H1 (cell line): Measurements from ENCODE around the gene GPA33. TPM values are rescaled to one million over a fixed set of nuclear protein-coding genes. Genes with fewer than 3 reads are reported as not detected.

ENCODE experiments used
- CTCF ChIA-PET: fragments of 300-600 bp; sonication (Branson Sonifier 250); formaldehyde crosslinking; loops from one replicate; lab custom pipeline; 2021; ENCODE audit not compliant: partially characterized antibody; lab: Charles Lee
- POLR2A ChIA-PET: fragments of 300-600 bp; sonication (Branson Sonifier 250); formaldehyde crosslinking; loops from one replicate; lab custom pipeline; 2021; ENCODE audit warnings: inconsistent platforms; ENCODE audit not compliant: partially characterized antibody; lab: Charles Lee
- DNase-seq, 2 experiments: peaks; one replicate each; pipeline versions ENCODE4 v3.0.0 to v3.0.0-alpha.2; 2010 to 2022; ENCODE audit warnings: low spot score in 2 of 2, low read depth in 1 of 2, mixed read lengths in 1 of 2
- FAIRE-seq: peaks from 2 replicates; lab custom pipeline; 2011; peaks lifted over from hg19 to GRCh38; lab: Jason Lieb, UNC
- H2AFZ ChIP-seq: 2 replicates; pipeline ENCODE4 v1.8.1; 2012; ENCODE audit warnings: low read length, inconsistent platforms
- H2AK5ac ChIP-seq: 2 replicates; pipeline ENCODE4 v1.6.1; 2013; ENCODE audit warnings: low read depth, low read length
- H2BK120ac ChIP-seq: replicated peaks from 2 replicates; pipeline ENCODE3; 2013; ENCODE audit warnings: low read depth, low read length, inconsistent platforms
- H2BK12ac ChIP-seq: 2 replicates; pipeline ENCODE4 v1.6.1; 2013; ENCODE audit warnings: low read depth, low read length
- H2BK15ac ChIP-seq: 2 replicates; pipeline ENCODE4 v1.6.1; 2013; ENCODE audit warnings: low read length
- H2BK20ac ChIP-seq: 2 replicates; pipeline ENCODE4 v1.6.1; 2013; ENCODE audit warnings: low read length
- H2BK5ac ChIP-seq: 2 replicates; pipeline ENCODE4 v1.6.1; 2013; ENCODE audit warnings: low read depth, low read length
- H3K14ac ChIP-seq: 2 replicates; pipeline ENCODE4 v1.6.1; 2013; ENCODE audit warnings: inconsistent platforms; ENCODE audit not compliant: insufficient read length
- H3K18ac ChIP-seq: 2 replicates; pipeline ENCODE4 v1.6.1; 2013; ENCODE audit warnings: low read length; ENCODE audit errors: extremely low read depth
- H3K23ac ChIP-seq: 2 replicates; pipeline ENCODE4 v1.6.1; 2013; ENCODE audit warnings: inconsistent platforms; ENCODE audit not compliant: insufficient read length
- H3K23me2 ChIP-seq: 2 replicates; pipeline ENCODE4 v1.6.1; 2013; ENCODE audit warnings: low read depth, low read length
- H3K27ac ChIP-seq: 2 replicates; pipeline ENCODE4 v1.6.1; 2011; ENCODE audit warnings: low read depth, low read length, inconsistent platforms
- H3K27me3 ChIP-seq, 4 experiments: replicated peaks in 1 of 4; 1 replicate in 1 of 4; 2 replicates in 3 of 4; pipeline versions ENCODE4 v1.6.1 to v1.8.1; 2011 to 2013; ENCODE audit warnings: low read length in 3 of 4, mild to moderate bottlenecking in 3 of 4, inconsistent platforms in 2 of 4, mixed read lengths in 2 of 4, moderate library complexity in 1 of 4; ENCODE audit not compliant: control insufficient read depth in 3 of 4, insufficient read depth in 3 of 4; ENCODE audit errors: extremely low read depth in 1 of 4
- H3K36me3 ChIP-seq, 4 experiments: 2 replicates each; pipeline versions ENCODE4 v1.6.1 to v1.8.1; 2011 to 2013; ENCODE audit warnings: mild to moderate bottlenecking in 4 of 4, low read length in 3 of 4, moderate library complexity in 2 of 4, control low read depth in 1 of 4, inconsistent platforms in 1 of 4; ENCODE audit not compliant: insufficient read depth in 4 of 4, control insufficient read depth in 2 of 4
- H3K4ac ChIP-seq: replicated peaks from 2 replicates; pipeline ENCODE3; 2013; ENCODE audit warnings: low read length, low read depth, mixed read lengths, inconsistent platforms; ENCODE audit not compliant: insufficient read length
- H3K4me1 ChIP-seq, 4 experiments: replicated peaks in 1 of 4; 1 replicate in 1 of 4; 2 replicates in 3 of 4; pipeline versions ENCODE4 v1.6.1 to v1.8.1; 2011 to 2013; ENCODE audit warnings: low read length in 3 of 4, inconsistent platforms in 2 of 4, mixed read lengths in 1 of 4; ENCODE audit not compliant: insufficient read depth in 4 of 4, control insufficient read depth in 3 of 4
- H3K4me2 ChIP-seq, 2 experiments: 2 replicates each; pipeline versions ENCODE4 v1.6.1 to v1.8.1; 2011 to 2013; ENCODE audit warnings: low read depth in 2 of 2, low read length in 2 of 2, control low read depth in 1 of 2, inconsistent platforms in 1 of 2, mild to moderate bottlenecking in 1 of 2; ENCODE audit not compliant: insufficient read depth in 1 of 2
- H3K4me3 ChIP-seq, 4 experiments: fragments of 200-600, 300-600 bp in 1 of 4; sonication (generic), shearing (Covaris generic), sonication (Bioruptor Twin) in 1 of 4; 2 replicates each; pipeline versions ENCODE4 v1.5.1 to v1.8.1; 2011 to 2016; ENCODE audit warnings: low read length in 4 of 4, low read depth in 3 of 4, control low read depth in 2 of 4, inconsistent platforms in 2 of 4, mild to moderate bottlenecking in 2 of 4, mixed read lengths in 1 of 4, moderate library complexity in 1 of 4; ENCODE audit not compliant: insufficient read depth in 2 of 4; ENCODE audit errors: extremely low read depth in 1 of 4
- H3K56ac ChIP-seq: replicated peaks from 2 replicates; pipeline ENCODE3; 2013; ENCODE audit warnings: low read depth, mild to moderate bottlenecking, mixed read lengths, low read length, inconsistent platforms; ENCODE audit not compliant: insufficient read length
- H3K79me1 ChIP-seq: 2 replicates; pipeline ENCODE4 v1.6.1; 2013; ENCODE audit warnings: low read depth, low read length, control low read depth
- H3K79me2 ChIP-seq, 2 experiments: 2 replicates each; pipeline versions ENCODE4 v1.6.1 to v1.8.1; 2012 to 2013; ENCODE audit warnings: low read length in 2 of 2, mild to moderate bottlenecking in 2 of 2, inconsistent platforms in 1 of 2; ENCODE audit not compliant: insufficient read depth in 2 of 2, control insufficient read depth in 1 of 2
- H3K9ac ChIP-seq, 4 experiments: replicated peaks in 1 of 4; 1 replicate in 1 of 4; 2 replicates in 3 of 4; pipeline versions ENCODE4 v1.6.1 to v1.8.1; 2011 to 2013; ENCODE audit warnings: low read depth in 3 of 4, low read length in 3 of 4, control low read depth in 2 of 4, mild to moderate bottlenecking in 2 of 4, moderate library complexity in 2 of 4, inconsistent platforms in 1 of 4; ENCODE audit errors: extremely low read depth in 1 of 4
- H3K9me3 ChIP-seq, 2 experiments: 2 replicates each; pipeline versions ENCODE4 v1.6.1 to v1.8.1; 2012 to 2013; ENCODE audit warnings: mild to moderate bottlenecking in 2 of 2, moderate library complexity in 2 of 2, control low read depth in 1 of 2, inconsistent platforms in 1 of 2, low read depth in 1 of 2, low read length in 1 of 2, mixed read lengths in 1 of 2; ENCODE audit not compliant: insufficient read depth in 2 of 2
- H4K20me1 ChIP-seq, 2 experiments: replicated peaks in 1 of 2; 2 replicates each; pipeline versions ENCODE3 to v1.8.1; 2011 to 2013; ENCODE audit warnings: inconsistent platforms in 2 of 2, low read length in 2 of 2, mild to moderate bottlenecking in 1 of 2; ENCODE audit not compliant: insufficient read depth in 2 of 2, control insufficient read depth in 1 of 2
- H4K5ac ChIP-seq: 2 replicates; pipeline ENCODE4 v1.6.1; 2013; ENCODE audit warnings: low read length, low read depth, mixed read lengths, inconsistent platforms; ENCODE audit not compliant: insufficient read length
- H4K8ac ChIP-seq: 2 replicates; pipeline ENCODE4 v1.8.0; 2013; ENCODE audit warnings: mild to moderate bottlenecking, moderate library complexity, low read length, inconsistent platforms; ENCODE audit not compliant: insufficient read depth; ENCODE audit errors: extremely low read depth
- H4K91ac ChIP-seq: replicated peaks from 2 replicates; pipeline ENCODE3; 2013; ENCODE audit warnings: low read length, mixed read lengths, inconsistent platforms; ENCODE audit not compliant: insufficient read length
- BACH1 ChIP-seq: IDR thresholded peaks from 2 replicates; pipeline ENCODE4 v1.6.1; 2012; ENCODE audit warnings: low read length, improper control_type of control experiment
- CBX8 ChIP-seq: fragments of 300-800, 300-1000 bp; sonication (generic); IDR thresholded peaks from 2 replicates; pipeline ENCODE4 v1.7.1; 2016; ENCODE audit warnings: low read depth, low read length, borderline replicate concordance
- CHD2 ChIP-seq: IDR thresholded peaks from 2 replicates; pipeline ENCODE4 v1.6.1; 2012; ENCODE audit warnings: low read length, improper control_type of control experiment
- CTBP2 ChIP-seq: IDR thresholded peaks from 2 replicates; pipeline ENCODE4 v1.7.0; 2011; ENCODE audit warnings: borderline replicate concordance, mild to moderate bottlenecking, moderate library complexity, mixed read lengths, low read length; ENCODE audit not compliant: insufficient read depth, insufficient read length
- EP300 ChIP-seq, 2 experiments: IDR thresholded peaks; 1 replicate in 1 of 2; 2 replicates in 1 of 2; pipeline ENCODE4 v1.6.1; 2011 to 2012; ENCODE audit warnings: low read depth in 2 of 2, low read length in 2 of 2, mild to moderate bottlenecking in 2 of 2, borderline replicate concordance in 1 of 2, inconsistent platforms in 1 of 2, moderate library complexity in 1 of 2
- EZH2 ChIP-seq: fragments of 200-600 bp; sonication (generic); IDR thresholded peaks from 2 replicates; pipeline ENCODE4 v1.7.1; 2012; ENCODE audit warnings: low read depth, mild to moderate bottlenecking, moderate library complexity, low read length, inconsistent platforms; ENCODE audit not compliant: severe bottlenecking
- NANOG ChIP-seq: IDR thresholded peaks from 2 replicates; pipeline ENCODE4 v1.6.1; 2011; ENCODE audit warnings: low read length, low read depth, mild to moderate bottlenecking, inconsistent platforms; ENCODE audit not compliant: insufficient read depth, poor library complexity, severe bottlenecking
- RAD21 ChIP-seq, 2 experiments: IDR thresholded peaks in 1 of 2; conservative IDR thresholded peaks in 1 of 2; 2 replicates each; pipeline ENCODE4 v1.6.1; 2011; ENCODE audit warnings: low read depth in 2 of 2, low read length in 2 of 2, improper control_type of control experiment in 1 of 2, inconsistent platforms in 1 of 2, mild to moderate bottlenecking in 1 of 2, moderate library complexity in 1 of 2
- RBBP5 ChIP-seq: IDR thresholded peaks from 2 replicates; pipeline ENCODE4 v1.7.1; 2012; ENCODE audit warnings: low read depth, mild to moderate bottlenecking, inconsistent platforms, low read length, moderate library complexity, borderline replicate concordance
- RFX5 ChIP-seq: IDR thresholded peaks from 2 replicates; pipeline ENCODE4 v1.6.1; 2011; ENCODE audit warnings: low read depth, low read length, improper control_type of control experiment, borderline replicate concordance
- SAP30 ChIP-seq: fragments of 300-600 bp; sonication (generic); IDR thresholded peaks from 2 replicates; pipeline ENCODE4 v1.7.1; 2012; ENCODE audit warnings: low read length, moderate library complexity, mild to moderate bottlenecking, inconsistent platforms; ENCODE audit not compliant: insufficient read depth, insufficient replicate concordance
- SIN3A ChIP-seq, 2 experiments: IDR thresholded peaks in 1 of 2; conservative IDR thresholded peaks in 1 of 2; 2 replicates each; pipeline ENCODE4 v1.6.1; 2011 to 2012; ENCODE audit warnings: low read length in 2 of 2, improper control_type of control experiment in 1 of 2, low read depth in 1 of 2, mild to moderate bottlenecking in 1 of 2
- SP4 ChIP-seq: IDR thresholded peaks from 2 replicates; pipeline ENCODE4 v1.6.1; 2012; ENCODE audit warnings: low read length, inconsistent platforms
- polyA plus RNA-seq, 7 experiments: library from polyadenylated mRNA; depleted of rRNA in 3 of 7; stranded (reverse) in 5 of 7; unstranded in 2 of 7; fragments of >200 nt in 5 of 7; fragments of 200-250 nt in 2 of 7; gene quantifications; 1 replicate in 5 of 7; 2 replicates in 1 of 7; 4 replicates in 1 of 7; pipeline versions ENCODE4 v1.2.1 to v1.2.3, GENCODE V29; 2011 to 2013; ENCODE audit warnings: missing spikeins in 2 of 7, mixed read lengths in 2 of 7
- total RNA-seq: library from RNA; stranded (reverse); fragmentation: NEBNext Ultra II Directional; extraction: Animal tissue kit (Norgen Biotek cat#: 25700); gene quantifications from 2 replicates; pipeline ENCODE4 v1.2.1, GENCODE V29; 2021

GPA33 gene
- total and polyA plus RNA-seq, 2 of the 8 experiments (the other 6 are each of a cell fraction or from before 2014, with no cell fraction given), result 0.19 to 0.67 TPM

DNA sequence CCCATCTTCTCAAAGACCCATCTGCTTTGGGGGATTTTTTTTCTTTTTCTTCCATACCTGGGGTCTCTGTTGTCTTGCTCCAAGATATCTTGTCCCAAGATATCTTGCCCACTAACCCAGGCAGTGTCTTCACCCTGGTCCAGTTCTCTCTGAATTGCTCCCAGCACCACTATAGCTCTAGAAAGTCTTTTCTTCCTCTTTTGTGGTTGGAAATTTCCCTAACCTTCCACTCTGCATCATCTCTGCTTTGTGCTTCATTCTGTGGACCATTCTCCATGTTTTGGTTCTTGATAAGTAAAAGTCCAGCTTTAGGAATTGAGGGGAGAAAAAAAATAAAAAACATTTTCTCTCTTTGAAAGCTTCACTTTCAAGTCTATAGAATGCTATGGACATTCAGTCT, 24.5 kb upstream of the GPA33 start:
- H3K79me1 ChIP-seq, result no peaks in the 10 kb centered on the region
- no peak overlapping the region for H4K8ac ChIP-seq
- H3K27ac ChIP-seq, result no peak overlapping the region
- no peak overlapping the region for H2BK120ac ChIP-seq
- H3K23ac ChIP-seq, result no peak overlapping the region
- H4K5ac ChIP-seq, result no peak overlapping the region
- no peaks in the 10 kb centered on the region for H3K9me3 ChIP-seq
- H4K20me1 ChIP-seq, result no peaks in the 10 kb centered on the region
- H2BK12ac ChIP-seq, result no peak overlapping the region
- H3K23me2 ChIP-seq, result no peaks in the 10 kb centered on the region
- H2AK5ac ChIP-seq, result no peak overlapping the region
- H3K4me2 ChIP-seq, result no peak overlapping the region
- ChIA-PET POLR2A (interaction anchor here (1.1 kb wide), 1 partner anchor 107 kb away, joined by 4 read pairs; no protein-coding TSS in a partner anchor), CTCF (interaction anchor here (0.9 to 1.3 kb wide), 3 partner anchors 10 to 34 kb away, joined by 3 read pairs; no protein-coding TSS in a partner anchor)
- H4K91ac ChIP-seq, result no peak overlapping the region
- no peaks in the 10 kb centered on the region for H3K36me3 ChIP-seq
- DNase-seq (no peak), FAIRE-seq (no peak)
- H3K4ac ChIP-seq, result no peak overlapping the region
- H3K4me1 ChIP-seq, result 0 out of 7 replicates have a peak, but pooled peaks cover 0 to 3% (median 0%) of the 10 kb centered on the region in 4 experiments
- H3K27me3 ChIP-seq, result no peaks in the 10 kb centered on the region
- no peak overlapping the region for H2BK5ac ChIP-seq
- H3K4me3 ChIP-seq, result no peak overlapping the region
- H3K79me2 ChIP-seq, result no peaks in the 10 kb centered on the region
- H2BK20ac ChIP-seq, result no peak overlapping the region
- no peak overlapping the region for H3K56ac ChIP-seq
- H3K14ac ChIP-seq, result no peak overlapping the region
- H3K18ac ChIP-seq, result no peak overlapping the region
- H2AFZ ChIP-seq, result no peak overlapping the region
- H2BK15ac ChIP-seq, result no peak overlapping the region
- H3K9ac ChIP-seq, result no peak overlapping the region
- TF ChIP-seq SIN3A (conservative IDR thresholded peaks at IDR 0.05 in 1 of 2, IDR thresholded peaks at IDR 0.05 in 1 of 2; ENCODE audit: low read depth in 1 of 2, low read length in 2 of 2) (no peak), RAD21 (IDR thresholded peaks at IDR 0.05 in 1 of 2, conservative IDR thresholded peaks at IDR 0.05 in 1 of 2; ENCODE audit: low read depth in 2 of 2, low read length in 2 of 2) (no peak), BACH1 (no peak), CHD2 (no peak), NANOG (no peak), SP4 (no peak), RFX5 (no peak), SAP30 (no peak), EZH2 (no peak), CBX8 (no peak), CTBP2 (no peak), EP300 (IDR thresholded peaks at IDR 0.05; ENCODE audit: borderline replicate concordance in 1 of 2, low read depth in 2 of 2, low read length in 2 of 2) (no peak), RBBP5 (no peak)
